Measurements from ENCODE around the gene RPL3.

DNA sequence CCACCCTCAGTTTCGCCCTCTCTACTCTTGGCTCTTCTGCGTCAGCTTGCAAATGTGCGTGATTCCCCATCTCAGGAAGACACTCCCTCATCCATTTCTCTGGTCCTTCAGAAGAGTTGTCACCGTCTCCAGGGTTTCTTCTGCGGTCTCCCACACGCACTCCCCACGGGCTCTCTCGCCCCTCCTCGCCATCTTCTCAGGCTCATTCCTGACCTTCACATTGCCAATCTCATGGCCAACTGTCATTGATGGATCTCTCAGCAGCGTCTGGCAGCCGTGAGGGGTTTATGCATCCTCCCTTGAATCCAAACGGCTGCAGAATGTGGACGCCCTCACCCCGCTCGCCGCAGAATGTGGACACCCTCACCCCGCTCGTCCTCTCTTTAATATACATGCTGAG, 40.8 kb upstream of the RPL3 start:
- TF ChIP-seq, protein P1, sequence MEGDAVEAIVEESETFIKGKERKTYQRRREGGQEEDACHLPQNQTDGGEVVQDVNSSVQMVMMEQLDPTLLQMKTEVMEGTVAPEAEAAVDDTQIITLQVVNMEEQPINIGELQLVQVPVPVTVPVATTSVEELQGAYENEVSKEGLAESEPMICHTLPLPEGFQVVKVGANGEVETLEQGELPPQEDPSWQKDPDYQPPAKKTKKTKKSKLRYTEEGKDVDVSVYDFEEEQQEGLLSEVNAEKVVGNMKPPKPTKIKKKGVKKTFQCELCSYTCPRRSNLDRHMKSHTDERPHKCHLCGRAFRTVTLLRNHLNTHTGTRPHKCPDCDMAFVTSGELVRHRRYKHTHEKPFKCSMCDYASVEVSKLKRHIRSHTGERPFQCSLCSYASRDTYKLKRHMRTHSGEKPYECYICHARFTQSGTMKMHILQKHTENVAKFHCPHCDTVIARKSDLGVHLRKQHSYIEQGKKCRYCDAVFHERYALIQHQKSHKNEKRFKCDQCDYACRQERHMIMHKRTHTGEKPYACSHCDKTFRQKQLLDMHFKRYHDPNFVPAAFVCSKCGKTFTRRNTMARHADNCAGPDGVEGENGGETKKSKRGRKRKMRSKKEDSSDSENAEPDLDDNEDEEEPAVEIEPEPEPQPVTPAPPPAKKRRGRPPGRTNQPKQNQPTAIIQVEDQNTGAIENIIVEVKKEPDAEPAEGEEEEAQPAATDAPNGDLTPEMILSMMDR (IDR thresholded peaks at IDR 0.05; ENCODE audit: low read depth, low read length, poor library complexity, severe bottlenecking) = no peak
- no peak for TF ChIP-seq EZH2phosphoT487 (IDR thresholded peaks at IDR 0.05; ENCODE audit: borderline replicate concordance, low read length)

All from DOHH2 (cell line).